Kidney epithelial cell (primary cell): ENCODE measurements around the gene EMD. TPM values are rescaled to one million over a fixed set of nuclear protein-coding genes. Genes with fewer than 3 reads are reported as not detected.

Source experiments
- DNase-seq: peaks from one replicate; pipeline ENCODE4 v3.0.0-alpha.2; 2010; ENCODE audit warnings: low read depth
- H3K27me3 ChIP-seq: 2 replicates; pipeline ENCODE4 v1.6.0; 2011; ENCODE audit warnings: low read length; ENCODE audit not compliant: control insufficient read depth, insufficient read depth
- H3K36me3 ChIP-seq: 2 replicates; pipeline ENCODE4 v1.5.1; 2011; ENCODE audit warnings: low read length; ENCODE audit not compliant: control insufficient read depth, insufficient read depth
- H3K4me3 ChIP-seq: 2 replicates; pipeline ENCODE4 v1.5.1; 2011; ENCODE audit warnings: low read depth, mild to moderate bottlenecking, control low read depth, low read length
- CTCF ChIP-seq: IDR thresholded peaks from 2 replicates; pipeline ENCODE4 v1.5.1; 2011; ENCODE audit warnings: mild to moderate bottlenecking, moderate library complexity, low read length, control low read depth, inconsistent platforms; ENCODE audit not compliant: insufficient read depth, poor library complexity, severe bottlenecking
- total RNA-seq: library from RNA; depleted of rRNA; stranded (reverse); fragments of >200 nt; gene quantifications from 2 replicates; pipeline ENCODE4 v1.2.3, GENCODE V29; 2015

The EMD gene
- total RNA-seq, 1 donor from 2014 or later = 56.2 TPM

GRCh38 chrX:154401918-154402621, 23.0 kb downstream of the EMD start:
- H3K27me3 ChIP-seq = no peaks in the 10 kb centered on the region
- no peak for TF ChIP-seq CTCF
- no peak overlapping the region for H3K4me3 ChIP-seq
- peaks cover 2% of the 10 kb centered on the region for H3K36me3 ChIP-seq
- no peak for DNase-seq

DNA sequence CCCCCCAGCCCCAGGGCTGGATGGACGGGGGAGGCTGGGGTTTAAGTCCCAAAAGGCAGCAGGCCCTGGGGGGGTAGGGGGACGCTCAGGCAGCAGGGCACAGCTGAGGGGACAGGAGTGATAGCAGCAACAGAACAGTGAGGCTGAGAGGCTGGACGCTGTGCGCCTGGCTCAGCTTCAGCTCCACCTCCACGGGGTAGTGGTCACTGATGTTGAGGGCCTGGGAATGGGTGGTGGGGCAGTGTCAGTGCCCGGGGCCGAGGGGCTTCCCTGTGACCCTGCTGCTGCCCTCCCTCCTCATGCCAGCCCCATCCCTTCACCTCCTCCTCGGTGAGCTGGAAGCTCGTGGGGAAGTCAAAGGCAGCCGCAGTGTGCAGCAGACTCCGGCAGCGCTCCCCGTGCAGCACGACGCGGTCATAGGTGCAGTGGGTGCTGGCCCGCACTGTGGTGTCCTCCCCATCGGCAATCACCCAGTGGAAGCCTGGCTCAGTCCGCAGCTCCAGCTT, 23.6 kb downstream of the EMD start:
- H3K27me3 ChIP-seq = no peaks in the 10 kb centered on the region

GRCh38 chrX:154403192-154403591, 24.1 kb downstream of the EMD start:
- peaks cover 2% of the 10 kb centered on the region for H3K36me3 ChIP-seq
- H3K4me3 ChIP-seq = no peak overlapping the region
- TF ChIP-seq CTCF = no peak
- DNase-seq = no peak
- H3K27me3 ChIP-seq = no peaks in the 10 kb centered on the region

More for the DNA sequence above, 23.6 kb downstream of the EMD start:
- DNase-seq = no peak
- Histone ChIP-seq H3K36me3 (peaks cover 2% of the 10 kb centered on the region), H3K4me3 (no peak overlapping the region)
- no peak for TF ChIP-seq CTCF

DNA sequence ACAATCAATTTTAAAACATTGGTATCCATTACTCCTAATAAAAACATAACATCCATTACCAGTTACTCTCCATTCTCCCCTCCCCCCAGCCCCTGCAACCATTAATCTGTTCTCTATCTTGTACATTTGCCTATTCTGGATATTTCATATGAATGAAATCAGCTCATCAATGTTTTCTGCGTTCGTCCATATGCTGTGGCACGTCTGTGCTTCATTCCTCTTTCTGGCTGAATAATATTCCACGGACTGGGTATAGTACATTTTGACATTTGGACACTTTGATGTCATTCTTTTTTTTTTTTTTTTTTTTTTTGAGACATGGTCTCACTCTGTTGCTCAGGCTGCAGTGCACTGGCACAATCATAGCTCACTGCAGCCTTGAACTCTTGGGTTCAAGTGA, 24.8 kb downstream of the EMD start:
- H3K27me3 ChIP-seq = no peaks in the 10 kb centered on the region
- no peak for DNase-seq
- H3K4me3 ChIP-seq = no peak overlapping the region
- peaks cover 2% of the 10 kb centered on the region for H3K36me3 ChIP-seq
- TF ChIP-seq CTCF = no peak

DNA sequence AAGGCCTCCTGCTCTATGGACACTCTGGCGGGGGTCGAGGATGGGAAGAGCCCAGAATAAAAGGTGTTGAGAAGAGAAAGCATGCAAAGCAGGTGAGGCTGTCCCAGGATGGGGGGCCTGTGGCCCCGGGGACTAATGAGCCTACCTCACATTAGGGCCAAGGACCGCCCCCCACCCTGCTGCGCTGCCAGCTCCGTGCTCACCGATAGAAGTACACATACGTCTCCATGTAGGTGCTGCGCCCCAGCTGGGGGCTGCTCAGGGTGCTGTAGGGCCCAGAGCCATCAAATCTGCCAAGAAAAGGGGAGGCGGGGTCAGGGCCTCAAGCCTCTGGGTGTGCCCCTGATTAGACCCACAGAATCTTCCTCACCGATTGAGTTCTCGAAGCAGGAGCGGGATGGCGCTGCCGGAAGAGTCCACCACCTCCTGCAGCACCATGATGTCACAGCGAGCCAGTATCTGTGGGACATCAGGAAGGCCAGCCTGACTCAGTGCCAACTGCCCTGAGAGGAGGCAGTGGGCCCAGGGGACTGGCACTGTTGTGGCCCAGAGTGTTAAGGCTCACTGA, 25.6 kb downstream of the EMD start:
- no peak for DNase-seq
- Histone ChIP-seq H3K36me3 (peaks cover 2% of the 10 kb centered on the region), H3K27me3 (no peaks in the 10 kb centered on the region), H3K4me3 (no peak overlapping the region)
- no peak for TF ChIP-seq CTCF

GRCh38 chrX:154408659-154409221, 29.6 kb downstream of the EMD start:
- Histone ChIP-seq H3K27me3 (no peaks in the 10 kb centered on the region), H3K4me3 (peak overlapping the region; percentile 32), H3K36me3 (no peaks in the 10 kb centered on the region)
- DNase-seq = no peak
- TF ChIP-seq CTCF = no peak
